Vagina (tissue), 2 donors: ENCODE measurements around the gene ZDHHC1.

Source experiments
- POLR2A ChIP-seq, 2 donors: fragments of 450-650 bp; IDR thresholded peaks; one replicate each; pipeline ENCODE4 v1.6.1; 2017; ENCODE audit warnings: antibody characterized with exemption in 2 of 2, mild to moderate bottlenecking in 2 of 2, moderate library complexity in 2 of 2
- POLR2AphosphoS5 ChIP-seq, 2 donors: sonication (generic); formaldehyde crosslinking; IDR thresholded peaks; one replicate each; pipeline ENCODE4 v1.9.0; 2017; ENCODE audit warnings: antibody characterized with exemption in 2 of 2, mild to moderate bottlenecking in 2 of 2, low read depth in 1 of 2; ENCODE audit not compliant: insufficient read depth in 1 of 2
- TF ChIP-seq, protein P1 (sequence below), 3 experiments: fragments of 450-650 bp in 2 of 3; fragments of 200-600 bp in 1 of 3; sonication (generic) in 1 of 3; IDR thresholded peaks; one replicate each; pipeline ENCODE4 v1.5.1; 2017 to 2019; ENCODE audit warnings: antibody characterized with exemption in 3 of 3, mild to moderate bottlenecking in 2 of 3, moderate library complexity in 2 of 3

DNA sequence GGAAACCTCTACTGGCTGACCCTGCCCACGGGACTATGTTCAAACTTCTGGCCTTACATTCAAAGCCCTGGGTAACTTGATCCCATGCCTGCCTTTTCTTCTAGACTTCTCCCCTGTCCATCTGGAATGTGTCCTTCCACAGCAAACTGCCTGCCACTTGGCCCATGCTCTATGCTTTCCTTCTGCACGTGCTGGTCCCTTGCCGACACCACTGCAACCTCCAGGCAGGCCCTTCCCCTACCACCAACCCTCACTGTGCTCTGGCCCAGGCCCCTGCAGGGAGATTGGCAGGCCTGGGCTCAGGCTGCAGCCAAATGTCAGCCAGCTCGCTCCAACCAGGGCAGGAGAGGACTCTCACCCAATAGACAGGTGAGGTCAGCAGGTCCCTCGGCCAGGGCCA is 25.6 kb upstream of the ZDHHC1 start:
- TF ChIP-seq, protein P1, sequence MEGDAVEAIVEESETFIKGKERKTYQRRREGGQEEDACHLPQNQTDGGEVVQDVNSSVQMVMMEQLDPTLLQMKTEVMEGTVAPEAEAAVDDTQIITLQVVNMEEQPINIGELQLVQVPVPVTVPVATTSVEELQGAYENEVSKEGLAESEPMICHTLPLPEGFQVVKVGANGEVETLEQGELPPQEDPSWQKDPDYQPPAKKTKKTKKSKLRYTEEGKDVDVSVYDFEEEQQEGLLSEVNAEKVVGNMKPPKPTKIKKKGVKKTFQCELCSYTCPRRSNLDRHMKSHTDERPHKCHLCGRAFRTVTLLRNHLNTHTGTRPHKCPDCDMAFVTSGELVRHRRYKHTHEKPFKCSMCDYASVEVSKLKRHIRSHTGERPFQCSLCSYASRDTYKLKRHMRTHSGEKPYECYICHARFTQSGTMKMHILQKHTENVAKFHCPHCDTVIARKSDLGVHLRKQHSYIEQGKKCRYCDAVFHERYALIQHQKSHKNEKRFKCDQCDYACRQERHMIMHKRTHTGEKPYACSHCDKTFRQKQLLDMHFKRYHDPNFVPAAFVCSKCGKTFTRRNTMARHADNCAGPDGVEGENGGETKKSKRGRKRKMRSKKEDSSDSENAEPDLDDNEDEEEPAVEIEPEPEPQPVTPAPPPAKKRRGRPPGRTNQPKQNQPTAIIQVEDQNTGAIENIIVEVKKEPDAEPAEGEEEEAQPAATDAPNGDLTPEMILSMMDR (IDR thresholded peaks at IDR 0.05): no peak
- TF ChIP-seq POLR2AphosphoS5 (IDR thresholded peaks at IDR 0.05; ENCODE audit: insufficient read depth in 1 of 2, low read depth in 1 of 2): no peak
- no peak for TF ChIP-seq POLR2A (IDR thresholded peaks at IDR 0.05)
